ENCODE data around the gene IDUA.
"Not testable (repeated sequence)": the region's sequence is repeated elsewhere in the genome, so short reads cannot be mapped to it uniquely, and the experiment has no call there.

Gene IDUA

DNA sequence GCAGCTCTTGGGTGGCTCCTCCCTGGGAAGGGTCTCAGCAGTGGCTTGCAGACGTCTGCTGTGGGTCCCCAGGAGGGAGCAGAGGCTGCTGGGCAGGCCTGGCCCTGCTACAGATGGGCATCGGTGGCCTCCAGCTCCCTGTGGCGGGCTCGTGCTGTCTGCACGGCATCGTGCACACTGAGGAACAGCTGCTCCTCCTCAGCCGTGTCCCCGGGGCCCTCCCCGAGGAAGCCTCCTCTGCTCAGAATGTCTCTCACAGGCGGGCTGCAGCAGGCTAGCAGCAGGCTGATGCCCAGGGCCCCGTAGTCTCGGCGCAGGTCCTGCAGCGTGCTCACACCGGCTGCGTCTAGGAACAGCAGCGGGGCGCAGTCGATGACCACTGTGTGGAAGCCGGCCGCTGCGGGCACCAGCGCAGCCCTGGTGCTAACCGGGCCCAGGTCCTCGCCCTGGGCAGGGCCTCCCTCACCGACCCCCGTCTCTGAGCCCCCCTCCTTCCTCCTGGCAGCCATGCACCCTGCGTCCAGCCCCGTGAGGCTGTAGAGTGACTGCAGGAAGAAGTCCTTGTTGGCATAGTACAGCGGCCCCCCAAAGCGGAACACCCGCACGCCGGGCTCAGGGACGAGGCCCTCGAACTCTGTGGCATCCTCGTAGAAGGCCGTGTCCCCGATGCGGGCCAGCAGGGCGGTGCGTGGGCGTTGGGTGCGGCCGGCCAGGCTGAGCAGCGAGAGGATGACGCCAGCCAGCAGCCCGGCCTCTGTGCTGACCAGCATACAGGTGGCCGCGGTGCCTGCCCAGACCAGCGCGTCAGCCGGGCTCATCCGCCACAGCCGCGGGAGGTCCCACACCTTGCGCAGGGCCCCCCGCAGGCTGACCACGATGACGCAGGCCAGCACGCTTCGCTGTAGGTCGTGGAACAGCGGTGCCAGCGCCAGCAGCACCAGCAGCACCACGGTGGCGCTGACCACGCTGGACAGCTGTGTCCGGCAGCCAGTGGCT lies 2.2 kb downstream of the IDUA start:
- DNase-seq: no peak

DNA sequence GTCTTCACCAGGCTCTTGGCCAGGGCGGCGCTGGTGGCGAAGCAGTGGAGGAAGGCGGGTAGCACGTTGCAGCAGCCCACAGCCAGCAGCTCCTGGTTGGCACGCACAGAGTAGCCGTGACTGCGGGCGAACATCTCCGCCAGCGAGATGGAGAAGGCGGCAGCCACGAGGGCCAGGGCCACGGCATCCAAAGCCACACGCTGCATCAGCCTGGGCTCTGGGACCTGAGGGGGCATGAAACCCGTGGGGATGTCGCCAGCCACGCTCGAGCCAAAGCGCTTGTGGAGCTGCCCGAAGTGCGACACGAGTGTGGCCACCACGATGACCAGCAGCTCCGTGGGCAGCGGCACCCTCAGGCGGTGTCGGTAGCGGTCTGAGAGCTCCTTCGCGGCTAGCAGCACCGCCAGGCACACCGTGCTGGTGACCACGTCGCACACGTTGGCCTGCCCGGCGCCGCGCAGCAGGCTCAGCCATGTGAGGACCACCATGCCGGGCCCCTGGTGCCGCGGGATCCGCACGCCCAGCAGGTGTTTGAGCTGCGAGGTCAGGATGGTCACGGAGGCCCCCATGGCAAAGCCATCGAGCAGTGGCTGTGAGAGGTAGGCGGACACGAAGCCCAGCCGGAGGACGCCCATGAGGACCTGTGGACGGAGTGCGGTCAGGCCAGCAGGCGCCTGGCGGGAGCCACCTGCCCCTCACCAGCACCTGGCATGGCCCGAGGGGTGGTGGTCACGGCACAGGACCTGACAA lies 3.1 kb downstream of the IDUA start:
- no peak for DNase-seq

GRCh38 chr4:990746-991367 lies 4.0 kb downstream of the IDUA start:
- no peak for DNase-seq

DNA sequence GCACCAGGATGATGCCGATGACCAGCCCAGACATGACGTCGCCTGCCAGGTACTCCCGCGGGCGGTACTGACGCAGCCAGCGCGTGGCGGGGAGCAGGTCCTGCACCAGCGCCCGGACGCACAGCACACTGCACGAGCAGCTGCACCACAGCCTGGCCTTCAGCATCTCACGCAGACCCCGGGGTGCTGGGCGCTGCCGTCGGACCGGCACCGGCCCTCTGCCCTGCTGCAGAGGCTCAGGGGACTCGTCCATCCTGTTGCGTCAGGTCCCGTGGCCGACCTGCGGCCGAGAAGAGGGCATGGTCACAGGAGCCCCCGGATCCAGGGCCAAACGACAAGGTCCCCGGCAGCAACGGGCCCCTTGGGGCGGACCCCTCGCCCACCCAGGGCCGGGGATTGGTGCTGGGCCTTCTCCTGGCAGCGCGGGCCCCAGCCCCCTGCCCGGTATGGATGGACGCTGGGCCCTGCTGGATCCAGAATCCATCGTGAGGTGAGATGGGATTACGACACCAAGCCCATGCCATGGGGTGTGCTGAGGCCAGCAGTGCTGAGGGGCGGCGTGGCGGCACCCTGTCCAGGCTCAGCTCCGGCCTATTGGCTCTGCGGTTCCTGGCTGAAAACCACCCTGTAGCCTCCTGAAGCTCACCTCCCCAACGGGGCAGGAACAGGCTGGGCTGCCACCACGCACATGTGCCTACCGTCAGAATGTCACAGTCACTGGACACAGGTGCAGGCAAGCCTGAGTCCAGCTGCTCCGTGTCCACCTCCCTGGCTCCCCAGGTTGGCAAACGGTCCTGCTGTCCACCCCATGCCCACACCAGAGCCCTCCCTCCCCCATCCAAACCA lies 4.8 kb downstream of the IDUA start:
- no peak for DNase-seq

DNA sequence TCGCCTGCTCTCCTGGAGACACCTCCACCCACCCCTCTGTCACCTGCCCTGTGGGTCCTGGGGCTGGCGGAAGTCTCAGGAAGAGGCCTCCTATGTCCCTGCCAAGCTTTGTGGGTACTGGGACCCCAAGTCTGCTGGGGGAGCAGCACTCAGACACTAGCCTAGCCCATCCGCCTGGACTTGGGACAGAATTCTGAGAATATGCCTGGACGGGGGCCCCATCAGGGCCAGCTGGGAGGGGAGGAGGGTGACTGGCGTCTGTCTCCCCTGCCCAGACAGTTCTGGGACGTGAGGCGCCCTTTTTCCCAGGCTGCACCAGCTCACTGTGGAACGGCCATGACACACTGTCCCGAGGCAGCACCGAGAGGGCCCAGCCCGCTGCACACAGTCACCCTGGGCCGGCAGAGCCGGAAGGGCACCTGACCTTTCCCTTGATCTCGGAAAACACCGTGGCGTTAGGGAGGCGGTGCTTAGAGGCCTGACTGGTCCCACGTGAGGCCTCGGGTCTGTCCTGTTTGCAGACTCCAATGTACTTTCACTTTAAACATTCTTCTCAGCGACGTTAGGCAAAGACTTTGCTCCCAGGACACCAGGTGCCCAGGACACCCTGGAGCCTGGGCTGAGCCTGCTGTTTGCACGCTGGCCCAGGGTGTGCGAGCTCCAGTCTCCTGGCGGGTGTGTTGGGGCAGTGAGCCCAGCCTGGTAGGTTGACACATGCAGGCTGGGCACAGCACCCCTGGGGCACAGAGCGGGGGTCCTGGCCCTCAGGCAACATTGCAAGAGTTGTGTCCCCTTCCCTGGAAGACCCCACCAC lies 5.7 kb downstream of the IDUA start:
- no peak for DNase-seq

DNA sequence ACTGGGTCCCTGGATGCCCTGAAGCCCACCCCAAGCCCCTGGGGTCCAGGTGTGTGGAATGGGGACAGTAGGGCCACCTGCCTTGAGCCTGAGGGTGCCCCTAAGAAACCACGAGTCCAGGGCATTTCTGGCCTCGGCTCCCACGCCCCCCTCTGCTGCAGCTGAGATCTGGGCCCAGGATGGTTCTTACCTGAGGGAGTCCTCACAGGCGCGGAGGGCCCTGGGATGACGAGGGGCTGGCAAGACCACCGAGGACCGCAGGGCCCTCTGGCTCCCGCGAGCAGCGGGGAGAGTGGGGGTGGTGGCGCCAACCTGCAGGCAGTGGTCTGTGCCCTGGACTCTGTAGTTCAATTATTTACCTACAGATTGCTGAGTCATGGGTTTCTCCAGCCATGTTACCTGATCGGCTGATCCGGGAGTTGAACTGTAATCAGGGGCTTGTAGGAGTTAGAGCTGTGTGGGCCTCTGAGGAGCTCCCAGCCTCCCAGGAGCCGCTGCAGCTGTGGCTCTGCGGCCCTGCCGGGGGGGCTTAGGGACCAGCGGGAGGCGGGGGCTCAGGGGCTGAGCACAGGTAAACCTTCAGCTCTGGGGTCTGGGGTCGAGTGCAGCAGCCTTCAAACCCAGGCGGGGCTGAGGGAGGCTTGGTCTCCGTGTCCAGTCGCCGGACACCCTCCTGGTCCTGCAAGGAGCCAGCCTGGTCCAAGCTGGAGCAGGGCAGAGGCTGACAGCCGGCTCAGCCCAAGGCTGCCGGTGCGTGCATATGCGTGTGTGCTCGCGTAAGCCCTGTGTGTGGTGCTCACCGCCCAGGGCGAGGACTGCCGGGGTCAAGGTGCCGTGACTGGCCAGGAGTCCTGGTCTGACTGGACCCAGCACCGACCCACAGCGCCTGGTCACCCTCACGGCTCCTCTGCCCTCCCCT lies 6.5 kb downstream of the IDUA start, which contains the start of gene SLC26A1:
TSS of gene SLC26A1 (minus strand) at position 294 of the 919 bp plus-strand sequence. CDS start 1,701 bp downstream, outside the sequence.
- DNase-seq: no peak

DNA sequence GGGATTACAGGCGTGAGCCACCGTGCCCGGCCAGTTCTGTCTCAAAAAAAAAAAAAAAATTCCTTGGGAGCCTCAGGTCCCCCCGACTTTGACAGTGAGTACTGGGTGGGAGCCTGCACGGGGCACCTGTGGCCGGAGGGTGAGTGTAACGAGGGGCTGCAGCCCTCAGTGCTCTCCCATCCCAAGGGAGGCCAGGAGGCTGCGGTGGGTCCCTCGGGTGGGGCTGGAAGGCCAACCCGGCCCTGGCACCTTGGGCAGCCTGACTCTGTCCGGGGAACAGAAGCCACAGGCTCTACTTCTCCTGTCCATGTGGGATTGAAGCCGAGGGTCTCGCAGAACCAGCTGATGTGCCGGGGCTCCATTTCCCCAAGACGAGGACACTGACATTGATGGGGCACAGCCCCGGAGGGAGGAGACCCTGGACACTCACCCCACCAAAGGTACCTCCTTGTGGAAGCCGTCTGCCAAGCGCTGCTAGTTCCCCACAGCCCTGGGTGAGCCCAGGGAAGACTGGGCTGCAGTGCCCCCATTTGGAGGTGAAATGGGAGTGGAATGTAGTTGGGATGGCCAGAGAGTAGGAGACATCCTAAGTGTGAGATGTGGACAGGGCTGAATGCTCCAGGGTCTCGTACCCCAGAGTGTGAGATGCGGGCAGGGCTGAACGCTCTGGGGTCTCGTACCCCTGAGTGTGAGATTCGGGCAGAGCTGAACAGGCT lies 8.6 kb downstream of the IDUA start:
- DNase-seq: no peak

- no peak for DNase-seq
These were observed 9.5 kb downstream of the IDUA start for GRCh38 chr4:996030-996996.

GRCh38 chr4:996997-997374 lies 10.1 kb downstream of the IDUA start:
- DNase-seq: no peak

DNA sequence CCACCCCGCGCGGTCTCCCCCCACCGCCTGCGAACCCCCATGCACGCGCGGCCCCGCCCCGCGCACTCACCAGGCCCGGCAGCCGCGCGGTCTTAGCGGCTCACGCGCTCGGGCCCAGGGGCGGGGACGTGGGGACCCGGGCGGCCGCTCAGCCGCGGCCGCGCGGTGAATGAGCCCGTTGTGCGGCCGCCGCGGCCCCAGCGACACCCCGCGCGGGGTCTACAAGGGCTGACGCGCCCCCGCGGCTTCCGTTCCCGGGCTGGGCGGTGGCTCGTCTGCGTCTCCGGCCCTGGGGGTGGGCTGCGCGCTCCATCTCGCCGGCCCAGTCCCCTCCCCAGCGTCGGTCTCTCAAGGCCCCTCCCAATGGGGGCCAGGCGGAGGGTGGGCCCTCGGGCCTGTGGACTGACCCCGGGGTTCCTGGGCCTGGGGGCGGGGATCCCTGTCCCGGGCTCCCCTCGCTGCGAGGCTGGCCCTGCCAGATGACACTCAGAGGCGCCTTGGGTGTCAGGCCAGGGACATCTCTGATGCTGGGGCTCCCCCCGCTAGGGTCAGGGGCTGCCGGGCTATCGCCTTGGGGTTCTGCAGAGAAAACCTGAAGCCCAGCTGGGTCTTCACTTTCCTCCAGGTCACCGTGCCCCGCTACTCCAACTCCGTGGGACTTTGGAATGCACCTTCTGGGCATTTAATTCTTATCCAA lies 10.7 kb downstream of the IDUA start:
- no peak for DNase-seq

- no peak for DNase-seq
These were observed 11.3 kb downstream of the IDUA start for GRCh38 chr4:998096-998691.

GRCh38 chr4:999240-999863 lies 12.5 kb downstream of the IDUA start:
- not testable (repeated sequence) for DNase-seq

GRCh38 chr4:999882-1000425 lies 13.1 kb downstream of the IDUA start:
- no peak for DNase-seq

- no peak for DNase-seq
These were observed 13.9 kb downstream of the IDUA start for GRCh38 chr4:1000686-1001260.

DNA sequence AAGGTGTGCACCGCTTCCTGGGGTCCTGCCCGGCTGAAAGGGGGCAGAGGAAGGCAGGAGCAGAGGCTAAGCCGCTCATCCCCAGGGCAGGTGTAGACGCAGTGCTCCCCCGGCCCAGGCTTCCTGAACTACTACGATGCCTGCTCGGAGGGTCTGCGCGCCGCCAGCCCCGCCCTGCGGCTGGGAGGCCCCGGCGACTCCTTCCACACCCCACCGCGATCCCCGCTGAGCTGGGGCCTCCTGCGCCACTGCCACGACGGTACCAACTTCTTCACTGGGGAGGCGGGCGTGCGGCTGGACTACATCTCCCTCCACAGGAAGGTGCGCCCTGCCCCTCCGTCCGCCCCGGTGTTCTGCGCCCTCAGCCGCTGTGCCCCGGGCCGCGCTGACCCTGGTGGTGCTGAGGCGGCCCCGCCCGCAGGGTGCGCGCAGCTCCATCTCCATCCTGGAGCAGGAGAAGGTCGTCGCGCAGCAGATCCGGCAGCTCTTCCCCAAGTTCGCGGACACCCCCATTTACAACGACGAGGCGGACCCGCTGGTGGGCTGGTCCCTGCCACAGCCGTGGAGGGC lies 14.8 kb downstream of the IDUA start:
- DNase-seq: no peak

GRCh38 chr4:1002131-1002630 lies 15.3 kb downstream of the IDUA start:
- no peak for DNase-seq
